Esophagus squamous epithelium (tissue), 5 donors: ENCODE results near the gene WDR5B. TPM values are rescaled to one million over a fixed set of nuclear protein-coding genes. Genes with fewer than 3 reads are reported as not detected.
A peak's percentile ranks its signal among the peaks of the same experiment; 100 is the strongest.

ENCODE experiments used
- DNase-seq: peaks from one replicate; lab custom pipeline; 2025; lab: John Stamatoyannopoulos, UW
- H3K27ac ChIP-seq, 4 donors: fragments of 200-600 bp; sonication (generic); one replicate each; pipeline ENCODE4 v1.5.1; 2016 to 2019; ENCODE audit warnings: mild to moderate bottlenecking in 1 of 4
- H3K27me3 ChIP-seq, 4 donors: fragments of 200-600 bp; sonication (generic); 1 replicate in 3 of 4; 2 replicates in 1 of 4; pipeline versions ENCODE4 v1.5.1 to v1.6.0; 2017 to 2021; ENCODE audit warnings: antibody characterized with exemption in 1 of 4
- H3K36me3 ChIP-seq, 3 donors: fragments of 200-600 bp; sonication (generic); one replicate each; pipeline ENCODE4 v1.5.1; 2016 to 2019
- H3K4me1 ChIP-seq, 3 donors: fragments of 200-600 bp; sonication (generic); one replicate each; pipeline ENCODE4 v1.5.1; 2017 to 2019
- H3K4me3 ChIP-seq, 4 donors: fragments of 200-600 bp; sonication (generic); 1 replicate in 3 of 4; 2 replicates in 1 of 4; pipeline ENCODE4 v1.5.1; 2016 to 2019; ENCODE audit warnings: mild to moderate bottlenecking in 2 of 4, moderate library complexity in 1 of 4
- H3K9me3 ChIP-seq, 3 donors: fragments of 200-600 bp; sonication (generic); one replicate each; pipeline ENCODE4 v1.5.1; 2016 to 2019
- POLR2A ChIP-seq, 4 donors: fragments of 450-650 bp; IDR thresholded peaks; one replicate each; pipeline ENCODE4 v1.6.1; 2017; ENCODE audit warnings: antibody characterized with exemption in 4 of 4, mild to moderate bottlenecking in 4 of 4, moderate library complexity in 3 of 4
- WGBS, 2 donors: methylation state at CpG; one replicate each; pipeline ENCODE4 v1.1.5; 2018; 5-methylcytosine and 5-hydroxymethylcytosine counted together
- intact Hi-C: fragments of 100-400 bp; cut with DNase I; formaldehyde crosslinking; loops from one replicate; pipeline ENCODE4 v1.15.0; 2022
- total RNA-seq, 4 donors: library from RNA; depleted of rRNA; stranded (reverse); fragments of >200 nt; gene quantifications; one replicate each; pipeline ENCODE4 v1.1.0, GENCODE V29; 2016
- TF ChIP-seq, protein P1 (sequence below), 6 experiments: fragments of 450-650 bp in 4 of 6; fragments of 200-600 bp in 2 of 6; sonication (generic) in 2 of 6; IDR thresholded peaks; one replicate each; pipeline ENCODE4 v1.5.1; 2016 to 2019; ENCODE audit warnings: antibody characterized with exemption in 6 of 6, mild to moderate bottlenecking in 4 of 6, moderate library complexity in 4 of 6
- donor health status: DM: yes; HTN: yes; CAD: no.

WDR5B gene
- total RNA-seq, 4 donors from 2014 or later, result 0.57 to 4.6 (median 2.1) TPM

DNA sequence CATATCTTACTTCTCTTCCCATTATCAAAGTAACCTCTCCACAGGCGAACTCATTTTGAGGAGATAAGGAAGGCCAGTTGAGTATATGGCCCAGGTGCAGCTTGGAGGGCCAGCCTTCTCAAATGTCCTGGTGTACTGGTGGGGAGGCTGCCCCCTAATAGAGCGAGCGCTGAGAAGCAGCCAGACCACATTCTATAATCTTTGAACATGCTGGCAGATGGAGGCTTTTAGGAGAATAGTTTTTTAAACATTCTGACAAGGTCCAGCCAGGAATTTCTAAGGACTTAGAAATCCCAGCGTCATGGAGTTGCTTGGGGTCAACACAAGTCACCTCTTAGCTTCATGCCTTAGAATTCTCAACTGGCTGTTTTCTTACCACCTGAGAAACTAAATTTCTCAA lies 5.8 kb downstream of the WDR5B start:
- 75 to 84% methylated on average over 4 of the region's 4 CpGs for WGBS, 2 donors
- H3K27me3 ChIP-seq, result no peaks in the 10 kb centered on the region
- H3K9me3 ChIP-seq, result no peaks in the 10 kb centered on the region
- H3K4me3 ChIP-seq, result no peak overlapping the region
- DNase-seq, result no peak
- intact Hi-C loops, result no loop called here
- TF ChIP-seq, protein P1, sequence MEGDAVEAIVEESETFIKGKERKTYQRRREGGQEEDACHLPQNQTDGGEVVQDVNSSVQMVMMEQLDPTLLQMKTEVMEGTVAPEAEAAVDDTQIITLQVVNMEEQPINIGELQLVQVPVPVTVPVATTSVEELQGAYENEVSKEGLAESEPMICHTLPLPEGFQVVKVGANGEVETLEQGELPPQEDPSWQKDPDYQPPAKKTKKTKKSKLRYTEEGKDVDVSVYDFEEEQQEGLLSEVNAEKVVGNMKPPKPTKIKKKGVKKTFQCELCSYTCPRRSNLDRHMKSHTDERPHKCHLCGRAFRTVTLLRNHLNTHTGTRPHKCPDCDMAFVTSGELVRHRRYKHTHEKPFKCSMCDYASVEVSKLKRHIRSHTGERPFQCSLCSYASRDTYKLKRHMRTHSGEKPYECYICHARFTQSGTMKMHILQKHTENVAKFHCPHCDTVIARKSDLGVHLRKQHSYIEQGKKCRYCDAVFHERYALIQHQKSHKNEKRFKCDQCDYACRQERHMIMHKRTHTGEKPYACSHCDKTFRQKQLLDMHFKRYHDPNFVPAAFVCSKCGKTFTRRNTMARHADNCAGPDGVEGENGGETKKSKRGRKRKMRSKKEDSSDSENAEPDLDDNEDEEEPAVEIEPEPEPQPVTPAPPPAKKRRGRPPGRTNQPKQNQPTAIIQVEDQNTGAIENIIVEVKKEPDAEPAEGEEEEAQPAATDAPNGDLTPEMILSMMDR (IDR thresholded peaks at IDR 0.05), result no peak
- TF ChIP-seq POLR2A (IDR thresholded peaks at IDR 0.05), result no peak
- H3K4me1 ChIP-seq, result peaks cover 4 to 24% (median 6%) of the 10 kb centered on the region in 3 donors
- H3K36me3 ChIP-seq, result peaks cover 0 to 89% (median 19%) of the 10 kb centered on the region in 3 donors
- no peak overlapping the region for H3K27ac ChIP-seq

DNA sequence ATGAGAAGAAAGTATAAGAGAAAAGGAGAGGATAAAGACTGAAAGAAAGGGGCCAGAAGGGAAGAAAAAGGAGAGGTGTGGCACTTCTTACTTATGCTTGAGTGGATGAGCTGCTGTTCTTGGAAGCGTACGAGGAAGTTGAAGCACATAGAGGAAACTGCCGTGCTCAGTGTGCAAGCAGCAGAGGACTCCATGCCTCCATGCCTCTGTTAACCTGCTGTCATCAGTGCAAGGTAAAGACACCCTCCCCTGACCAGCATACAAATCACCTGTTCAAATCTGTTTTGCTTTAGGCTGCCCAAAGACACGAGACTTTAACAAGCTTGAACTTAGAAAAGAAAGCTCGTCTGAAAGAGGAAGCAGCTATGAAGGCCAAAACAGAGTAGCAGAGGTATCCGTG lies 6.4 kb downstream of the WDR5B start:
- no peak for DNase-seq

DNA sequence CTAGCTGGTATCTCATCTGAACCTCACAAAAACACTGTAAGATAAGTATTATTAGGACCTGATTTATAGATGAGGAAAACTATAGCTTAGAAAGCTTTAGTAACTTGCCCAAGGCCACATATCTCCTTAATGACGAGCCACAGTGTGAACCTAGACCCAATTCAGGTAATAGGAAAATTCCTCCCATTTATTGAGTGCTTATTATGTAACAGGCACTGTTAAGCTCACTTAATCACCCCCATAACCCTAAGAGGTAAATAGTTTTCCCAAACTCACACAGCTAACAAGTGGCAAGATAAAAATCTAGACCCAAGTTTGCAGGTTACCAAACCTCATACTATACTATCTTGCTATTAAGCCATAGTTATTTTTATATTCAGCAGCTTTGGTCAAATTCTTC lies 7.9 kb downstream of the WDR5B start:
- intact Hi-C loops, result no loop called here
- Histone ChIP-seq H3K36me3 (peaks cover 0 to 100% (median 19%) of the 10 kb centered on the region in 3 donors), H3K9me3 (no peaks in the 10 kb centered on the region), H3K27me3 (no peaks in the 10 kb centered on the region), H3K27ac (no peak overlapping the region), H3K4me3 (no peak overlapping the region), H3K4me1 (peaks cover 0 to 4% (median 0%) of the 10 kb centered on the region in 3 donors)
- no peak for DNase-seq
- WGBS, 2 donors, result 93 to 100% methylated on average over 1 of the region's 1 CpG
- TF ChIP-seq, protein P1 (IDR thresholded peaks at IDR 0.05), result no peak
- TF ChIP-seq POLR2A (IDR thresholded peaks at IDR 0.05), result no peak

More for the DNA sequence above, 6.4 kb downstream of the WDR5B start:
- WGBS, 2 donors, result 36 to 45% methylated on average over 6 of the region's 6 CpGs
- no peaks in the 10 kb centered on the region for H3K9me3 ChIP-seq
- peaks cover 0 to 96% (median 19%) of the 10 kb centered on the region in 3 donors for H3K36me3 ChIP-seq
- H3K4me3 ChIP-seq, result no peak overlapping the region
- H3K27ac ChIP-seq, result peak overlapping the region in 1 of 4 donors; percentile 7
- TF ChIP-seq, protein P1 (IDR thresholded peaks at IDR 0.05), result no peak
- TF ChIP-seq POLR2A (IDR thresholded peaks at IDR 0.05), result no peak
- no peaks in the 10 kb centered on the region for H3K27me3 ChIP-seq
- intact Hi-C loops, result no loop called here
- peaks cover 0 to 18% (median 0%) of the 10 kb centered on the region in 3 donors for H3K4me1 ChIP-seq

DNA sequence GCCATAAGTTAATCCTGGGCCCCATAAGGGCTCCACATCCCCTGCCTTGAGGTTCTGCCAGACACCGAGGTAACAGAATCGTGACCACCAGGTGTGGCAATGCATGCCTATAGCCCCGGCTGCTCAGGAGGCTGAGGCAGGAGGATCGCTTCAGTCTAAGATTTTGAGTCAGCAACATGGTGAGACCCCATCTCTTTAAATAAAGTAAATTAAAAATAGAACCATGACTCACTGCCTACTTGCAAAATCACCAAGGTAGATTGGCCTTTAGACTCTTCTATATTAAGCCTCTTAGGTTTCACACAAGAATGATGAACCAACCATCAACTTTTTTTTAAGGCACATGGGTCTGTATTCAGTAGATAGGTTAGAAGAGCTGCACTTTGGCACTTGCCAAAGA lies 9.7 kb downstream of the WDR5B start:
- no peak overlapping the region for H3K27ac ChIP-seq
- H3K9me3 ChIP-seq, result no peaks in the 10 kb centered on the region
- 89 to 93% methylated on average over 4 of the region's 4 CpGs for WGBS, 2 donors
- intact Hi-C loops, result no loop called here
- TF ChIP-seq, protein P1 (IDR thresholded peaks at IDR 0.05), result no peak
- no peak for TF ChIP-seq POLR2A (IDR thresholded peaks at IDR 0.05)
- H3K4me3 ChIP-seq, result no peak overlapping the region
- H3K36me3 ChIP-seq, result peaks cover 0 to 86% (median 19%) of the 10 kb centered on the region in 3 donors
- no peaks in the 10 kb centered on the region for H3K27me3 ChIP-seq
- no peak for DNase-seq
- peaks cover 0 to 4% (median 0%) of the 10 kb centered on the region in 3 donors for H3K4me1 ChIP-seq

DNA sequence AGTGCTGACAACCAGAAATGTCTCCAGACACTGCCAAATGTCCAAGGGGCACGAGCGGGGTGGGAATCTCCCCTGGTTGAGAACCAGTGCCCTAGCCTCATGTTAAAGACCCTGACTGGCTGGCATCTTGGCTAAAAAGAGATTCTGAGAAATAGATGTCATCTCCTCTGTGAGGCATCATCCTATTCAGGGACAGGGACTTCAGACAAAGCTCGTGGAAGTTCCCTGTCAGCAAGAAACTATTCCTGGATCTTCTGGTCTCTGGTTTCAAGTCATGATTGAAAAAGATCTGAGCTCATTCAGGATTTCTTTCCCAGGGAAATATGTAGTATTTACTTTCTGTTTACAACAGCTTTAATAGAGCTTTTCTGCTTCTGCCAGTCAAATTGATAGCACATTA lies 10.8 kb downstream of the WDR5B start:
- H3K27ac ChIP-seq, result no peak overlapping the region
- H3K27me3 ChIP-seq, result no peaks in the 10 kb centered on the region
- DNase-seq, result no peak
- no peaks in the 10 kb centered on the region for H3K9me3 ChIP-seq
- TF ChIP-seq POLR2A (IDR thresholded peaks at IDR 0.05), result no peak
- TF ChIP-seq, protein P1 (IDR thresholded peaks at IDR 0.05), result no peak
- intact Hi-C loops, result no loop called here
- H3K4me3 ChIP-seq, result no peak overlapping the region
- H3K4me1 ChIP-seq, result peaks cover 0 to 3% (median 0%) of the 10 kb centered on the region in 3 donors
- H3K36me3 ChIP-seq, result peaks cover 0 to 77% (median 19%) of the 10 kb centered on the region in 3 donors
- WGBS, 2 donors, result 64 to 88% methylated on average over 1 to 3 of the region's 3 CpGs
